Naive thymus-derived CD8-positive, alpha-beta T cell (primary cell): ENCODE results near the gene WIPF3. TPM values are rescaled to one million over a fixed set of nuclear protein-coding genes. Genes with fewer than 3 reads are reported as not detected.

Source experiments
- ATAC-seq, 2 donors: fragments of 150-1000 bp; cut with Tn5 transposase in 1 of 2; sonication (Bioruptor Pico), chemical (Tn5 transposase) in 1 of 2; 1 replicate in 1 of 2; 2 replicates in 1 of 2; pipeline ENCODE4 v1.10.0; 2021; ENCODE audit warnings: mild to moderate bottlenecking in 2 of 2, moderate library complexity in 2 of 2
- POLR2A ChIA-PET: fragments of 350-600 bp; sonication (Branson Sonifier 250); formaldehyde crosslinking; loops from one replicate; lab custom pipeline; 2021; ENCODE audit warnings: antibody characterized with exemption; lab: Charles Lee
- DNase-seq, 10 donors: peaks; one replicate each; pipeline versions ENCODE4 v3.0.0 to v3.0.0-alpha.2; 2020 to 2022
- H3K27ac Mint-ChIP-seq, 10 donors: one replicate each; pipeline ENCODE4 v1.8.0; 2020 to 2022; ENCODE audit warnings: mild to moderate bottlenecking in 10 of 10, mixed read lengths in 10 of 10, moderate library complexity in 4 of 10, inconsistent platforms in 1 of 10
- H3K27me3 Mint-ChIP-seq, 5 donors: one replicate each; pipeline ENCODE4 v1.8.0; 2021 to 2022; ENCODE audit warnings: mixed read lengths in 5 of 5
- H3K36me3 Mint-ChIP-seq, 3 donors: one replicate each; pipeline ENCODE4 v1.8.0; 2020 to 2022; ENCODE audit warnings: mixed read lengths in 3 of 3, mild to moderate bottlenecking in 2 of 3, inconsistent platforms in 1 of 3
- H3K4me1 Mint-ChIP-seq, 4 donors: one replicate each; pipeline ENCODE4 v1.8.0; 2021 to 2022; ENCODE audit warnings: mixed read lengths in 4 of 4
- H3K4me3 Mint-ChIP-seq, 10 donors: one replicate each; pipeline ENCODE4 v1.8.0; 2020 to 2022; ENCODE audit warnings: mild to moderate bottlenecking in 10 of 10, mixed read lengths in 10 of 10, moderate library complexity in 6 of 10, inconsistent platforms in 1 of 10
- H3K9me3 Mint-ChIP-seq, 9 donors: one replicate each; pipeline ENCODE4 v1.8.0; 2020 to 2022; ENCODE audit warnings: mixed read lengths in 9 of 9, mild to moderate bottlenecking in 3 of 9, inconsistent platforms in 1 of 9, moderate library complexity in 1 of 9
- polyA plus RNA-seq, 3 donors: library from polyadenylated mRNA; unstranded; fragments of 300-500 nt; fragmentation: Illumina TruSeq; gene quantifications; one replicate each; pipeline ENCODE4 v1.2.3, GENCODE V29; 2021
- total RNA-seq, 8 experiments: library from RNA in 2 of 8; stranded (reverse) in 2 of 8; gene quantifications; one replicate each; pipeline ENCODE4 v1.2.3 and lab custom pipeline; 2021 to 2026

WIPF3 gene
- total and polyA plus RNA-seq, 5 experiments from 2014 or later, result 0.05 to 0.10 TPM; not detected in 3

DNA sequence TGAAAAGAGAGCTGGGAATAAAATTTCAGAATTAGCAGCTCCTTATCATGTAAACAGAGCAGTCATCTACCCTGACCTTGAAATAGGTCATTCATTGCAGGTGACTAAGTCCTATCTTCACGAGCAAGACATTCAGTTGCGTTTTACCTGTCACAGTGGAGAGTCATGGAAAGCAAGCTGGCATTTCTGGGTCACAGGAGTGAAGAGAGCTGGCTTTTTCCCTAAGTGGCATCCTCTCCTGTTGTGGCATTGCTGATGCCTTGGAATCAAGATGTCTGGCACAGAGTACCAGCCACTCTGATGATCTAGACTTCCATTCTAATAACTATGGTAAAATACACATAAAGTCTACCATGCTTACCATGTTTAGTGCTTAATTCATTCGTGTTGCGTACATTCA is 112.5 kb downstream of the WIPF3 start:
- Mint-ChIP-seq H3K9me3 (no peaks in the 10 kb centered on the region), H3K36me3 (peaks cover 0 to 18% (median 0%) of the 10 kb centered on the region in 3 donors), H3K4me3 (no peak overlapping the region), H3K27ac (no peak overlapping the region), H3K4me1 (peaks cover 0 to 1% (median 0%) of the 10 kb centered on the region in 4 donors), H3K27me3 (no peaks in the 10 kb centered on the region)
- ATAC-seq, result no peak
- POLR2A ChIA-PET, result interaction anchor here (0.6 kb wide), 1 partner anchor 9 kb away, joined by 3 read pairs; no protein-coding TSS in a partner anchor
- no peak for DNase-seq

DNA sequence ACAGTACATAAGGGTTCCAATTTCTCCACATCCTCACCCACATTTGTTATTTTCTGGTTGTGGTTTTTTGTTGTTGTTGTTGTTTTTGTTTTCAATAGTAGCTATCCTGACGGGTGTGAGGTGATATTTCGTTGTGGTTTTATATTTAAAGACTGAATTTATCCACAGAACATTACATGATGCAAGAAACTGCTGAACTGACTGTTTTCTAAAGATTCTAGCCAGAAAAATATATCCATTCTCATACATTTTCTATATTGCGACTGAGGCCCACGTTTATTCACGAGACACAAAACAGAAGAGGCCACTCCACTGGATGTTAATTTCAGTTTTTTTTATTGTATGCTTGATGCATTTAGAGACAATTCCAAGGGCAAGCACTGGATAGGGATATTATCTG is 113.5 kb downstream of the WIPF3 start:
- ATAC-seq (no peak), DNase-seq (no peak)
- POLR2A ChIA-PET, result no interaction called here
- H3K36me3 Mint-ChIP-seq, result peaks cover 0 to 23% (median 0%) of the 10 kb centered on the region in 3 donors
- no peak overlapping the region for H3K27ac Mint-ChIP-seq
- no peak overlapping the region for H3K4me3 Mint-ChIP-seq
- H3K9me3 Mint-ChIP-seq, result no peaks in the 10 kb centered on the region
- peaks cover 0 to 1% (median 0%) of the 10 kb centered on the region in 4 donors for H3K4me1 Mint-ChIP-seq
- peaks cover 0 to 1% (median 0%) of the 10 kb centered on the region in 5 donors for H3K27me3 Mint-ChIP-seq

DNA sequence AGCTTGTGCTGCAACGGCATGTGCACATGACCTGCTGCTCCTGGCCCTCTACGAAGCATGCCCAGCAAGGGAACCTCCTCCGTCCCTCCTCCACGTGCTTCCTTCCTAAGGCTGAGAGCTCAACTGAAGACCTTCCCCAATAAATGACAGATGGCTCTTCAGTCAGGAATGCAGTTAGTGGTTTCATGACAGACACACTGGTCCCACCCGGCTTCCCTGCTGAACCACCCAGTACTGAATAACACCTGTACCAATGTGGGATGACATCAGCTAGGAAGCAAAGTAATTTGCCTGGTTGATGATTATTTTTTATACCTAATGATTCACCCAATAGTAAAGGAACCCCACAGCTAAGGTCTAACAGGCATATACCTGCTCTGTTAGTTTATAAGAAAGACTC is 114.2 kb downstream of the WIPF3 start:
- no peak for DNase-seq

DNA sequence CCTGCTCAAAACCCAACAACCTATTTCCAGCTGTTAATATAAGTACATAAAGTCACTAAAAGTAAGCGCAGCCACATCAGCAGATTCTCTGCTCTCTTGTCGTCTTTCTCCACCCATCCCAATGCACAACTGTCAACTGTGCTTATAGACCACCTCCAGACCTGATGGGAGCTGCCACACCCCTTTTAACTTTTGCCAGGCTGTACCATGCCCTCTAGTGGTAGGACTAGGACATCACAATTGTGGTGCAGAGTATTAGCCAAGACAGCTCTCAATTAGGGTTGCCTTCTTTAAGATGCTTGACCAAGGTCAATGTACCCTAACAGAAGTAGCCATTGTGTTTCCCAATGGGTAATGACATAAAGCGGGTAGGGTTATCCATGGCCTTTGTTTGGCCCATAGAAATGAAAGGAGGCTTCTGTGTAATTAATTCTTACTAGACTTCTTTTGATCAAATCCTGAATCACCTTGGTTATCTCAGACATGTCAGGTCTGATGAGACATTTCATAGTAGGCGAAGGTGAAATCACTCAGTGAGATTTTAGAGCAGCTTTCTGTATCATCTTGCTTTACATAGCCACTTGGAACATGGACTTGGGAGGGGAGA is 115.2 kb downstream of the WIPF3 start:
- peak in 8 of 10 donors; percentile 8 to 63 (median 45) for DNase-seq
- Mint-ChIP-seq H3K27me3 (peaks cover 0 to 1% (median 0%) of the 10 kb centered on the region in 5 donors), H3K4me1 (peaks cover 0 to 1% (median 0%) of the 10 kb centered on the region in 4 donors), H3K36me3 (peaks cover 0 to 23% (median 0%) of the 10 kb centered on the region in 3 donors), H3K4me3 (no peak overlapping the region), H3K9me3 (no peaks in the 10 kb centered on the region), H3K27ac (no peak overlapping the region)
- POLR2A ChIA-PET, result no interaction called here
- peak; percentile 76 to 93 for ATAC-seq

More for the DNA sequence above, 114.2 kb downstream of the WIPF3 start:
- H3K9me3 Mint-ChIP-seq, result no peaks in the 10 kb centered on the region
- H3K27me3 Mint-ChIP-seq, result peaks cover 0 to 1% (median 0%) of the 10 kb centered on the region in 5 donors
- H3K4me3 Mint-ChIP-seq, result no peak overlapping the region
- H3K36me3 Mint-ChIP-seq, result peaks cover 0 to 23% (median 0%) of the 10 kb centered on the region in 3 donors
- ATAC-seq, result no peak
- POLR2A ChIA-PET, result no interaction called here
- H3K4me1 Mint-ChIP-seq, result peaks cover 0 to 1% (median 0%) of the 10 kb centered on the region in 4 donors
- H3K27ac Mint-ChIP-seq, result no peak overlapping the region

DNA sequence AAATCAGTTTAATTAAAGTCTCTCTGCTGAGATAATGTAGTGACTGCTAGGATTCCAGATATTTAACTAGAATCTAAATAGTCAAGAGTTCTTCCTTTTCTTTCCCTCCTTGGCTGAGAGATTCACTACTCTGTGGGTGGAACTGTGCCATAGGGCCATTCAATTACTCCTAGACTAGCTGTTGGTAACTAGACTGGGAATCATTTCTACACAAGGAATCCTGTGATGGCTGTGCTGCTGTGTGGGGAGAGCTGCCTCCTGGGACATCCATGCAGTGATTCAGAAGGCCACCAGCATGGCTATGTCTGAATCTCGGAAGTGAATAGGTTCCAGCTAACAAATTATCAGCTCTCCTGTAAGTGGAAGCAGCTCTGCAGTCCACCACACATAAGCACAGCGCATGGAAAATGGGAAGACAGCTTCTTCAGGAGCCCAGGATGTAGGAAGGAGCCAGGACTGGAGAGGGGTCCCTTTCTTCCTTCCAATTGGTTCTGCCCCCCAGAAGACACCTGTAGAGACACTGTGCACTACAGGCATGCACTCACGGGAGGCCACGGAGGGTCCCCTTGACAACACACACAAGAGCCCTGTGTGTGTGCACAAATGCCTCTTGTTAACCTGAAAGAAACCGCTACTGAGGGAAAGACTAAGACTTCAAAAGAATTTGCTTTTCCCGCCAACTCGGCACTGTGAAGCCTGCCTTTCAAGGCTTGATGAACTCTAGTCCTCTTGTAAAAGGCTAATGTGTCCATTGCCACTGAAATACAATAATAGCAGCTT is 116.8 kb downstream of the WIPF3 start:
- Mint-ChIP-seq H3K27me3 (peaks cover 0 to 1% (median 0%) of the 10 kb centered on the region in 5 donors), H3K4me1 (peaks cover 0 to 1% (median 0%) of the 10 kb centered on the region in 4 donors), H3K9me3 (no peaks in the 10 kb centered on the region), H3K4me3 (no peak overlapping the region), H3K36me3 (peaks cover 0 to 26% (median 0%) of the 10 kb centered on the region in 3 donors), H3K27ac (no peak overlapping the region)
- ATAC-seq (no peak), DNase-seq (no peak)
- POLR2A ChIA-PET, result no interaction called here

DNA sequence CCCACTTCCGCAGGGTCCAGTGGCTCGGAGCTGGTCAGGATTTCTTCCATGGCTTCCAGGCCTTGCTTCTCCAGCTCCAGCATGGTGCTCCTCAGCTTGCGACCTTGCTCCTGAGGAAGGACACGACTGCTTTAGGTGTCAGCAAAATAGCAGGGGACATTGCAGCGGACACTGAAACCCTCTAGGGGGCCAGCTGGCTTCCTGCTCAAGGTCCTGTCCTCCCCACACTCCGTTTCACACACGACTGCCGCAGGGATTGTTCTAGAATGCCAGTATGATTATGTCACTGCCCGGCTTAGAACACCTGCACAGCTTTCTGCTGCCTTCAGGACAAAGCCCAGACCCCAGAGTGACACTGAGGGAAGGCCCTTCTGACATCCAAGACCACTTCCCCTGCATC is 117.7 kb downstream of the WIPF3 start:
- Mint-ChIP-seq H3K27me3 (peaks cover 0 to 1% (median 0%) of the 10 kb centered on the region in 5 donors), H3K27ac (peak overlapping the region in 1 of 10 donors; percentile 35), H3K36me3 (peaks cover 0 to 25% (median 0%) of the 10 kb centered on the region in 3 donors), H3K9me3 (no peaks in the 10 kb centered on the region), H3K4me1 (peaks cover 0 to 1% (median 0%) of the 10 kb centered on the region in 4 donors), H3K4me3 (no peak overlapping the region)
- no peak for DNase-seq
- no peak for ATAC-seq
- POLR2A ChIA-PET, result no interaction called here

DNA sequence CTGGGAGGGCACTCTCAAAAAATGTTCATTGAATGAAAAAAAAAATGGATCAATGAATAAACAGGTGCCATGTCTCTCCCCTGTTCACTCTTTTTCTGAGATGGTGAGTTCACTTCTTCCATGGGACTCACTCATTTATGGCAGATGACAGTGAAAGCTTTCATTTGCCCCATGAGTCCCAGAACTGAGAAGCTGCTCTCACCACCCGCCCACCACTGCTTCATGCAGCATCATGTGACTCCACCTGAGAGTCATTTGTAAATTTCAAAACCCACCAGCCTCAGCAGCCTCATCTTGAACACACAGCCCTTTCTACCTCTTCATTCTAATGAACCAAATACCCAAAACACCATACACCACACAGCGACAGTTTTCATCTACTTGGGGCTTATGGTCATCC is 118.4 kb downstream of the WIPF3 start:
- H3K36me3 Mint-ChIP-seq, result peaks cover 0 to 19% (median 0%) of the 10 kb centered on the region in 3 donors
- peak overlapping the region in 1 of 10 donors; percentile 22 for H3K27ac Mint-ChIP-seq
- H3K9me3 Mint-ChIP-seq, result no peaks in the 10 kb centered on the region
- H3K4me3 Mint-ChIP-seq, result no peak overlapping the region
- POLR2A ChIA-PET, result no interaction called here
- DNase-seq (no peak), ATAC-seq (no peak)
- H3K4me1 Mint-ChIP-seq, result peaks cover 0 to 1% (median 0%) of the 10 kb centered on the region in 4 donors
- H3K27me3 Mint-ChIP-seq, result peaks cover 0 to 1% (median 0%) of the 10 kb centered on the region in 5 donors

DNA sequence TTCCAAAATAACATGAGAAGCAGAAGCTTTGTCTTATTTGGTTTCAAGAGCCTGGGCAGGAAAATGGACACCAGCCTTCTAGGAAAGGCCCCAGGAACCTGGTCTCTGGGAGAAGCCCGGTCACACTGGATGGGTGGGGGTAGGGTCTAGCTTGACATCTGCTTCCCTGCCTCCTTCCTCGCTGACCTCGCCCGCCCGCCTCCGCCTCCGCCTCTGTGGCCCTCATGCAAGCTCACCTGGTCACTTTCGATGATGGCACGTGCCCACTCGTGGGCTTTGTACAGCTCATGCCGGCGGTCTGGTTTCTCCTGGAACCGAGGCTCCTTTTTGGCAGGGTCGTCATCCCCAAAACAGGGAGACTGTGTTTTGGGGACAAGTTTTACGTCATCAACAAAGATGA is 119.9 kb downstream of the WIPF3 start:
- Mint-ChIP-seq H3K4me1 (peaks cover 0 to 1% (median 0%) of the 10 kb centered on the region in 4 donors), H3K9me3 (no peaks in the 10 kb centered on the region), H3K36me3 (peaks cover 0 to 23% (median 0%) of the 10 kb centered on the region in 3 donors), H3K27ac (no peak overlapping the region), H3K27me3 (peaks cover 0 to 1% (median 0%) of the 10 kb centered on the region in 5 donors), H3K4me3 (no peak overlapping the region)
- no peak for ATAC-seq
- no peak for DNase-seq
- POLR2A ChIA-PET, result no interaction called here

DNA sequence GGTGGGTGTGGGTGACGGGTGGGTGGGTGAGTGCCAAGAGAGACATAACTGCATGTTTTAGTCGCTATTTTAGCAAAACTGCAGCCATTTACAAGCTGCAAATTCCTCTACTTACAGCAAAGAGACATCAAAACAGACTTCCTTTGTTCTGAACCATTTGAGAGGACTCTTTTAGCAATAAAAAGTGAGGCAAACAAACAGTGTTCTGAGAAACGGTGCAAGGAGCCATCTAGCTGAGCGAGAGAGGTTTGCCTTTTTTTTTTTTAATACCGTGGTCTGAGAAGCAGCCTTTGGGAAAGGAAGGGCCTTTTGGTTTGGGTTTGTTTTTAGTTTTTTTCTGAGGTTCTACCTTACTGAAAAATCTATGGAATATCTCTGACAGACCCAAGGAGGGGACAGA is 120.4 kb downstream of the WIPF3 start:
- Mint-ChIP-seq H3K36me3 (peaks cover 0 to 25% (median 0%) of the 10 kb centered on the region in 3 donors), H3K9me3 (no peaks in the 10 kb centered on the region), H3K4me3 (no peak overlapping the region), H3K4me1 (no peaks in the 10 kb centered on the region), H3K27me3 (peaks cover 0 to 1% (median 0%) of the 10 kb centered on the region in 5 donors), H3K27ac (peak overlapping the region in 1 of 10 donors; percentile 34)
- POLR2A ChIA-PET, result no interaction called here
- ATAC-seq (no peak), DNase-seq (no peak)

DNA sequence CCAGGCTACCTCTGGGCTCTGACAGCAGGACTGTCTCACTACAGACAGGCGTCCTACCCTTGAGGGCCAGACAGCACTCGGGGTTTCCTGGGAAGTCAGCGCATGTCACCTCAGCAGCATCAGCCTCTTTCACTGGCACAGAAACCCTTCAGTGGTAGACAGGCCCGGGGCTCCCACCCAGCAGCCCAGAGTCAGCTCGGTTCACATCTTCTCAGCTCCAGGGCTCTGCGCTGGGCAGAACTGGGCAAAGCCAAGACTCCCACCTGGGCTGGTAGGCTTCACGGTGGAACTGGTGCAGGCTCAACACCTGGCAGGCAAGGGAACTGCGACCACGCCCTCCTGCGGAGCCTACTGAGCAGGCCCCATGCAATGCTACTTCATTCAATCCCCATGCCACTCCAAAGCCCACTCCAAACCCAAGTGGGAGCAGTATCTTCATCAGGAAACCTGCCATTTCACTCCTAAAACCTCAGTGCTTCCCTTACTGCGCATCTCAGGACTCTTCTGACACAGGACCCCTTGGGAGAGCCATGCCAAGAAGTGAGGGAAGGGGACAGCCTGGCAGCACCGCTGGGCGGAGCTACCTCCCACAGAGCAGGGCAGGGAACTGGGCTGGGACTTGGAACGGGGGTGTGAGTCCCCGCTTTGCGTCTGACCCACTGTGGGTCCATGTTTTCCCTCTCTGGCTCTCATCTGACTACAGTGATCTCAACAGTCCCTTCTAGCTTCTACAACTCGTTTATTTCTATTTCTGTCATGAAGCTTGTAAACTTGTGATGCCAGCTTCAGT is 122.9 kb downstream of the WIPF3 start:
- Mint-ChIP-seq H3K36me3 (peaks cover 0 to 17% (median 0%) of the 10 kb centered on the region in 3 donors), H3K4me1 (no peaks in the 10 kb centered on the region), H3K4me3 (no peak overlapping the region), H3K27ac (no peak overlapping the region), H3K27me3 (peaks cover 0 to 1% (median 0%) of the 10 kb centered on the region in 5 donors), H3K9me3 (no peaks in the 10 kb centered on the region)
- ATAC-seq (no peak), DNase-seq (no peak)
- POLR2A ChIA-PET, result no interaction called here

DNA sequence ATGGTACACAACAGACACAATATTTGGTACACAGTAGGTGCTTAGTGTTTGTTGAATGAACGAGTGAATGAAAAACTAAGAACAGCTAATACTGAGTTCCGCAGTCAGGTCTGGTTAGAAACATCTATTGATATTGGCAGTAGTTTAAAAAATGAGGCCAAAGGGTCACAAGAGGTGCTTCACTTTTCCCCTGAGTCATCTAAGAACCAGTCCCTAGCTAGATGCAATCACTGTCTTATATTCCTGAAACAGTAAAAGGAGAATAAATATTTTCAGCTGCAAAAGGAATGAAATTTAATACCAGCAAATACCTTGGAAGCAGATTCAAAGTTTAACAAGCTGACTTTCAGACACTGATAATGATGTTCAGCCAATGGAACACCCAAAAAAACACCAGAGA is 128.8 kb downstream of the WIPF3 start:
- DNase-seq (no peak), ATAC-seq (no peak)
- Mint-ChIP-seq H3K36me3 (peaks cover 0 to 63% (median 22%) of the 10 kb centered on the region in 3 donors), H3K27me3 (no peaks in the 10 kb centered on the region), H3K9me3 (no peaks in the 10 kb centered on the region), H3K4me1 (no peaks in the 10 kb centered on the region), H3K27ac (no peak overlapping the region), H3K4me3 (no peak overlapping the region)
- POLR2A ChIA-PET, result no interaction called here

DNA sequence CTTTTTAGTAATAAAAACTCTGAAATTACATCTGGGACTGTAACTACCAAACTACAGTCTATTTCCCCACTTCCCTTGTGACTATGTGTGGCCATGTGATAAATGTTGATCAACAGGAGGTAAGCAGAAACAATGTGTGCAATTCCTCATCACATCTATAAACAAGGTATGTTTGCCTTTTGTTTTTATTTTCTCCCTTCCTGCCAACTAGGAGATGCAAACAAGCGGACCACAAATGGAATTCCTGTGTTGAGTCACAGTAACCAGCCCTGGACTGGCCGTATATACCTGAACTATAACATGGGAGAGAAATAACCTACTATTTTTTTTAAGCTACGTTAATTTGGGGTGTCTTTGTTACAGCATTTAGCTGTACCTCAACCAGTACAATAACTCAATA is 130.8 kb downstream of the WIPF3 start:
- DNase-seq (no peak), ATAC-seq (no peak)
- Mint-ChIP-seq H3K4me1 (no peaks in the 10 kb centered on the region), H3K27ac (no peak overlapping the region), H3K9me3 (no peaks in the 10 kb centered on the region), H3K4me3 (no peak overlapping the region), H3K36me3 (peaks cover 0 to 63% (median 29%) of the 10 kb centered on the region in 3 donors), H3K27me3 (no peaks in the 10 kb centered on the region)
- POLR2A ChIA-PET, result no interaction called here
